GM12864 (cell line): ENCODE results near the gene SSBP3.
A peak's percentile ranks its signal among the peaks of the same experiment; 100 is the strongest.

Source experiments
- DNase-seq: peaks from one replicate; pipeline ENCODE4 v3.0.0-alpha.2; 2011; ENCODE audit warnings: low read depth
- H3K4me3 ChIP-seq: 2 replicates; pipeline ENCODE4 v1.5.1; 2011; ENCODE audit warnings: mild to moderate bottlenecking, low read depth, low read length, control low read depth
- CTCF ChIP-seq: IDR thresholded peaks from 2 replicates; pipeline ENCODE4 v1.5.1; 2011; ENCODE audit warnings: low read depth, mild to moderate bottlenecking, moderate library complexity, low read length, control low read depth, inconsistent platforms; ENCODE audit errors: missing control alignments

The SSBP3 gene

DNA sequence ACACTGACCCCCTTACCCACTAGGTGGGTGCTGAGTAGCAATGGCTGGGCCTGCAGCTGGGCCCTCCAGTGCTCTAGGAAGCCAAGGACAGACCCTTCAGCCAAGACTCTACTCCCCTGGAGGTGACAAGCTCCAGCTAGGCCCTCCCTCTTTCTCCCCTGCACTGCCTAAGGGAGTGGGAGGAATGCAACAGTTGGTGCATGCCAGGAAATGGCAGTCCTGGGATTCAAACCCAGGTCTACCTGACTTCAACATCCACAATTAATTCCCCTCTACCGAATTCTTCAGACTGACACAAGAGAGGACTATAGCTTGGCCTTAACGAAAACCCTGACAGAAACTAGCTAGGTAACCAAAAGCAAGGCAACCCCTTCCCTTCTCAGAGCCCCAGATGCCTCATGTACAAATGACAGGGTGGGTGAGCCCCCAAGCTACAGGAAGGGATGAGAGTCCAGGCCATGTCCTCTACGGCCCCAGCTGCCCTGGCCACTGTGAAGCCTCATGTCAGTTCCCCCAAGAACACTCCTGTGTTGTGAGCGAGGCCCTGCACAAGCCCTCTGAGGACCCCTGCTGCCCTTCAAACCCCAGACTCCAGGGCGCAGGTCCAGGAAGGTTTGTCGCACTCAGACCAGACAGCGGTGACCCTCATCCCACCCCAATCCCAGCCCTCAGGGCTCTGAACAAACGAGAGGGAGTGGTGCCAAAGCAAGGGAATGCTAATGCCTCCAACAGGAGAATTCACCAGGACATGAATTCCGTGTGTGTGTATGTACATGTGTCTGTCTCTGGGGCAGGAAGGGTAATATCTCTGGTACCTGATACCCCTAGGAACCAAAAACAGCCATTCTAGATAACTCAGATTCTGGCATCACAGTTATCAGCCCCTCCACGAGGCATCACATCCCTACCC lies 113.9 kb downstream of the SSBP3 start:
- H3K4me3 ChIP-seq: no peak overlapping the region
- no peak for TF ChIP-seq CTCF
- no peak for DNase-seq

- no peak for DNase-seq
- TF ChIP-seq CTCF: no peak
- H3K4me3 ChIP-seq: no peak overlapping the region
Measured at GRCh38 chr1:54291276-54292001, 114.8 kb downstream of the SSBP3 start.

DNA sequence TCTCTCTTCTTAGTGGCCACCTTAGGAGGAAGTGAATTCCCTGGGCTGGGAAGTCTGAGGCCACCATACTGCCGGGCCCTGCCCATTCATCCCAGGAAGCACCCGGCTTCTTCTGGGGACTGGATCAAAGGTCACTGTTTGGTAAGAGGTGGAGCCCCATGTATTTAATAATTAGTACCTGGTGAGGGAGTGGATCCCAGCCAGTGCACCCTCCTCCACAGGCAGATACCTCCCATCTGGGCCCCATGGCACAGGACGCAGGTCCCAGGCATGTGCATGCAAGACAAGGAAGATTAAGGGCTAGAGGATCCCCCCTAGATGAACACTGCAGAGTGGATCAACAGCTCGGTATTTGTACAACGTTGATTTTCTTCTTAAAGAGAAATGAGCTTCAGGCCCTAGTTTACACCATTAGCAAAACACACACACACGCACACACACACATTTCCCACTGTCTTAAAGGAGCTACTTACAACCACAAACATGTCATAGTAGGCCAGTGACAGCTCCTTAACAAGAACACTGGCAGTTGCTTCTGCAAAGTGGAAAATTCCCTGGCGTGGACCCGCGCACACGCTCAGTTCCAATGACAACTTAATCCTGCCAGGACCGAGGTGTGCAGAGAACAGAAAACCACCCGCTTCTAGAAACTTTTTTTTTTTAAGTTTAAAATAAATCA lies 115.5 kb downstream of the SSBP3 start:
- no peak overlapping the region for H3K4me3 ChIP-seq
- DNase-seq: no peak
- no peak for TF ChIP-seq CTCF

GRCh38 chr1:54289712-54290233 lies 116.4 kb downstream of the SSBP3 start:
- no peak for TF ChIP-seq CTCF
- H3K4me3 ChIP-seq: no peak overlapping the region
- DNase-seq: no peak

DNA sequence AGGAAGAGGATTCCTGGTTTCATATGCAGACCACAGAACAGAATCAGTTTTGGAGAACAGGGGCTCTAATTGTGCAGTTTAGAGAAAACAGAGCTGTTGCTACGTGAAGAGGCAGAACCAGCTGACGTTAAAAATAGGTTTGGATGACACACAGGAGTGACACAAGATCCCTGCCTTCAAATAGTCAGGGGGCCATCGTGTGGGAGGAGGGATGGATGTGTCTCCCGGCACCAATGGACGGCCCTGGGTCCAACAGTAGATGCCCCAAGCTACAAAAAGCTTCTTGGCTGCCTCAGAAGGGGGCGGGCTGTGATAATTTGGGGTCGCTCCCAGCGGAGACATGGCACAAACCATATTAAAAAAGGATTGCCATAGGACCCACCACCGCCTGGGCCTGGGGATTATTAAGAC lies 118.4 kb downstream of the SSBP3 start:
- H3K4me3 ChIP-seq: no peak overlapping the region
- DNase-seq: no peak
- TF ChIP-seq CTCF: no peak

DNA sequence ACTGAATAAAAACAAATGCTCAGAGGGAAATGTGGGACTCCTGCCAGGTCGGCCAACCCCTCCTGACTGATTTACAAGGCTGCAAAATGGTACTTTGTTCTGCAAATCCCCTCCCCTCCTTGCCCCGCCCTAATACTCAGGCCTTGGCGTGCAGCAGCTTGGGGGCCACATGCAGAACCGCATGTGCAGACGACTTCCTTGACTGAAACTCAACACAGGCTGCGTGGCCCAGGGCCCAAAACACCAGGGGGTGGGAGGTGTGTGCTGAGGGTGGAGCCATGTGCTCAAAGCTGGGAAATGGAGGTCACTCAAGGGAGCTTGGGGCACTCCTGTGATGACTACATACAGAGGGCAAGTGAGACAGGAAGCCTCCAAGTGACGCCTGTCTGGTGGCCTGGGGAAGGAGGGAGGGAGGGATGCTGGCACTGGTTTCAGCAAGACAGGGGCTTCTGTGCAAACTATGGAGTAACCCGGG lies 119.0 kb downstream of the SSBP3 start:
- no peak for TF ChIP-seq CTCF
- peak; percentile 15 for DNase-seq
- H3K4me3 ChIP-seq: no peak overlapping the region
